ENCODE results near the gene SPATA9. TPM values are rescaled to one million over a fixed set of nuclear protein-coding genes. Genes with fewer than 3 reads are reported as not detected.
A peak's percentile ranks its signal among the peaks of the same experiment; 100 is the strongest.

The SPATA9 gene
- total RNA-seq, 1 donor from 2014 or later, result 0.67 TPM

DNA sequence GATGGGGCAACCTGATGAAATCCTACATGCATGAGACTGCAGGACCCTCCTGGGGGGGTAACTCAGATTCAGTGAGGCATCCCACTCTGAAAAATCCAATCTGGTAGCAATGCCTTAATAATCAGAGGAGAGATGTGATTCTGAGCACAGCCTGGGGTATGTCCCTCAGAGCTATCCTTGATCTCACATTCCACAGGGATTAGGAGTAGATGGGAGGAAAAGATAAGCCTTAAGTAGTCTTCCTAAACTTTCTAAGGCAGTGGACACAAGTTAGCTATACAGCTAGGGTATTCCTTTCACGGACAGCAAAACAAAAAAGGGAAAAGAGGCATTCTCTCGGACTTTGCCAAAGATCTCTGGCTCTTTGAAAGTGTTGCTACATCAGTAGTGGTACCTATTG is 3.9 kb upstream of the SPATA9 start:
- TF ChIP-seq, protein P1, sequence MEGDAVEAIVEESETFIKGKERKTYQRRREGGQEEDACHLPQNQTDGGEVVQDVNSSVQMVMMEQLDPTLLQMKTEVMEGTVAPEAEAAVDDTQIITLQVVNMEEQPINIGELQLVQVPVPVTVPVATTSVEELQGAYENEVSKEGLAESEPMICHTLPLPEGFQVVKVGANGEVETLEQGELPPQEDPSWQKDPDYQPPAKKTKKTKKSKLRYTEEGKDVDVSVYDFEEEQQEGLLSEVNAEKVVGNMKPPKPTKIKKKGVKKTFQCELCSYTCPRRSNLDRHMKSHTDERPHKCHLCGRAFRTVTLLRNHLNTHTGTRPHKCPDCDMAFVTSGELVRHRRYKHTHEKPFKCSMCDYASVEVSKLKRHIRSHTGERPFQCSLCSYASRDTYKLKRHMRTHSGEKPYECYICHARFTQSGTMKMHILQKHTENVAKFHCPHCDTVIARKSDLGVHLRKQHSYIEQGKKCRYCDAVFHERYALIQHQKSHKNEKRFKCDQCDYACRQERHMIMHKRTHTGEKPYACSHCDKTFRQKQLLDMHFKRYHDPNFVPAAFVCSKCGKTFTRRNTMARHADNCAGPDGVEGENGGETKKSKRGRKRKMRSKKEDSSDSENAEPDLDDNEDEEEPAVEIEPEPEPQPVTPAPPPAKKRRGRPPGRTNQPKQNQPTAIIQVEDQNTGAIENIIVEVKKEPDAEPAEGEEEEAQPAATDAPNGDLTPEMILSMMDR (IDR thresholded peaks at IDR 0.05), result no peak
- no peaks in the 10 kb centered on the region for H3K4me1 Mint-ChIP-seq (ENCODE audit: low read depth)
- no peak overlapping the region for H3K4me3 Mint-ChIP-seq (ENCODE audit: unreplicated experiment)
- DNase-seq (ENCODE audit: low spot score), result no peak
- no peaks in the 10 kb centered on the region for H3K27me3 Mint-ChIP-seq (ENCODE audit: low read depth)
- H3K9me3 Mint-ChIP-seq (ENCODE audit: low read depth), result peaks cover 5% of the 10 kb centered on the region
- H3K36me3 Mint-ChIP-seq (ENCODE audit: low read depth), result no peaks in the 10 kb centered on the region
- H3K27ac Mint-ChIP-seq (ENCODE audit: unreplicated experiment), result no peak overlapping the region

DNA sequence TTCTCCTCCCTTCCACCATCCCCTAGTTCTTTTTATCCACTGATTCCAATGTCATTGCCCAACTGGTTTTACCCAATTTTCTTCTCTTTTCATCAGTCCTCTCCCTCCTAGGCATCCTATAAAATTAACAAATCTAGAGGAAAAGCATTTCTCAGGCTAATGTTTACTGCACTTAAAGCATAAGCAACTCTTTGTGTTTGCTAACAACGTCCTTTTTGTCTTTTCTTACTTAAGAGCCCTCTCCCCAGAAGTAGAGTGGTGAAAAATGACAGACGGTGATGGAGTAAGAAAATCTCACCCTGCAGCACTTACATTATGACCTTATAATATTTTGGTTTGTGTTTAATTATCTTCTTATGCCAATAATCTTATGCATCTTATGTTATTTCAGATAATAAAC is 1.6 kb upstream of the SPATA9 start:
- Mint-ChIP-seq H3K4me3 (ENCODE audit: unreplicated experiment) (no peak overlapping the region), H3K27me3 (ENCODE audit: low read depth) (no peaks in the 10 kb centered on the region), H3K27ac (ENCODE audit: unreplicated experiment) (no peak overlapping the region), H3K36me3 (ENCODE audit: low read depth) (peaks cover 1% of the 10 kb centered on the region), H3K4me1 (ENCODE audit: low read depth) (no peaks in the 10 kb centered on the region), H3K9me3 (ENCODE audit: low read depth) (no peaks in the 10 kb centered on the region)
- TF ChIP-seq, protein P1 (IDR thresholded peaks at IDR 0.05), result no peak
- DNase-seq (ENCODE audit: low spot score), result no peak

- Mint-ChIP-seq H3K9me3 (ENCODE audit: low read depth) (no peaks in the 10 kb centered on the region), H3K27ac (ENCODE audit: unreplicated experiment) (peak overlapping the region; percentile 80), H3K4me3 (ENCODE audit: unreplicated experiment) (no peak overlapping the region), H3K27me3 (ENCODE audit: low read depth) (no peaks in the 10 kb centered on the region), H3K4me1 (ENCODE audit: low read depth) (peaks cover 41% of the 10 kb centered on the region), H3K36me3 (ENCODE audit: low read depth) (no peaks in the 10 kb centered on the region)
- TF ChIP-seq, protein P1 (IDR thresholded peaks at IDR 0.05), result no peak
- no peak for DNase-seq (ENCODE audit: low spot score)
These were observed 9.7 kb downstream of the SPATA9 start for GRCh38 chr5:95673081-95673480.

GRCh38 chr5:95672641-95673040 is 10.2 kb downstream of the SPATA9 start:
- Mint-ChIP-seq H3K27ac (ENCODE audit: unreplicated experiment) (peak overlapping the region; percentile 80), H3K4me3 (ENCODE audit: unreplicated experiment) (no peak overlapping the region), H3K9me3 (ENCODE audit: low read depth) (no peaks in the 10 kb centered on the region), H3K4me1 (ENCODE audit: low read depth) (peaks cover 44% of the 10 kb centered on the region), H3K27me3 (ENCODE audit: low read depth) (no peaks in the 10 kb centered on the region), H3K36me3 (ENCODE audit: low read depth) (no peaks in the 10 kb centered on the region)
- TF ChIP-seq, protein P1 (IDR thresholded peaks at IDR 0.05), result no peak
- DNase-seq (ENCODE audit: low spot score), result no peak

DNA sequence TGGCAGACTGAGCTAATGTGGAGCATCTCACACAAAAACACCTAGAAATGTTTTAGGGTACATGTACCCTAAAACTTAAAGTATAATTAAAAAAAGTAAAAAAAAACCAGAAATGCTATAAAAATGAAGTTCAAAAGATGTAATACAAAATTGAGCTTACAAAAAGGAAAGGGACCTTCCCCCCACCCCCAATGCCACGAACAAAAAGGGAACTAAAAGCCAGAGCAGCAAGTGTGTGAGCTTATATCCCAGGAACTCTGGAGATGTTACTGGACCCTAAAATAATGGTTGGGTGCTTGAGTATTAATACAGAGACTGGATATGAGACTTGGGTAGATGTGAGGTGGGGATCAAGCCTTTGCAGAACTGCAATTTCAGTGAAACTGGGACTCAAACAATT is 11.0 kb downstream of the SPATA9 start:
- DNase-seq (ENCODE audit: low spot score), result no peak
- Mint-ChIP-seq H3K36me3 (ENCODE audit: low read depth) (no peaks in the 10 kb centered on the region), H3K27ac (ENCODE audit: unreplicated experiment) (no peak overlapping the region), H3K4me1 (ENCODE audit: low read depth) (peaks cover 48% of the 10 kb centered on the region), H3K4me3 (ENCODE audit: unreplicated experiment) (no peak overlapping the region), H3K27me3 (ENCODE audit: low read depth) (no peaks in the 10 kb centered on the region), H3K9me3 (ENCODE audit: low read depth) (no peaks in the 10 kb centered on the region)
- TF ChIP-seq, protein P1 (IDR thresholded peaks at IDR 0.05), result no peak

All from chondrocyte (in vitro differentiated cells).